G401.6 (cell line): ENCODE results near the gene AMIGO3.

Experiments used
- FAIRE-seq: peaks from 2 replicates; lab custom pipeline; 2012; peaks lifted over from hg19 to GRCh38; lab: Jason Lieb, UNC

Gene AMIGO3

GRCh38 chr3:49667701-49668413 lies 51.6 kb downstream of the AMIGO3 start:
- no peak for FAIRE-seq
